GM12891 (cell line): ENCODE data around the gene C16orf92.

Source experiments
- POLR2A ChIP-seq: IDR thresholded peaks from 2 replicates; pipeline ENCODE4 v1.6.1; 2011; ENCODE audit warnings: low read depth, low read length, control low read depth
- POLR2AphosphoS5 ChIP-seq: IDR thresholded peaks from 2 replicates; pipeline ENCODE4 v1.6.1; 2011; ENCODE audit warnings: low read depth, low read length, control low read depth
- POU2F2 ChIP-seq: IDR thresholded peaks from 2 replicates; pipeline ENCODE4 v1.6.1; 2011; ENCODE audit warnings: low read depth, mild to moderate bottlenecking, control low read depth, low read length, moderate library complexity
- SPI1 ChIP-seq: IDR thresholded peaks from 2 replicates; pipeline ENCODE4 v1.6.1; 2011; ENCODE audit warnings: low read depth, low read length, control low read depth
- TAF1 ChIP-seq: IDR thresholded peaks from 2 replicates; pipeline ENCODE4 v1.6.1; 2011; ENCODE audit warnings: low read depth, low read length, control low read depth

GRCh38 chr16:29989111-29989858, 33.7 kb upstream of the C16orf92 start:
- TF ChIP-seq POLR2A (no peak), POLR2AphosphoS5 (no peak), TAF1 (no peak), POU2F2 (no peak), SPI1 (no peak)
